ENCODE data around the gene KNTC1.

GRCh38 chr12:122610207-122610606 lies 83.2 kb downstream of the KNTC1 start:
- TF ChIP-seq CTCF (IDR thresholded peaks at IDR 0.05) (no peak), POLR2A (IDR thresholded peaks at IDR 0.05) (no peak)
